Transverse colon (tissue), 4 donors: ENCODE measurements around the gene SPRR5. TPM values are rescaled to one million over a fixed set of nuclear protein-coding genes. Genes with fewer than 3 reads are reported as not detected.

Source experiments
- DNase-seq: peaks from one replicate; pipeline ENCODE4 v3.0.0-alpha.2; 2019
- H3K27ac ChIP-seq, 4 donors: fragments of 200-600 bp; sonication (generic); 2 replicates each; pipeline ENCODE4 v1.5.1; 2016 to 2018; ENCODE audit warnings: inconsistent platforms in 4 of 4
- H3K27me3 ChIP-seq: fragments of 200-600 bp; sonication (generic); 2 replicates; pipeline ENCODE4 v1.5.1; 2017; ENCODE audit warnings: inconsistent platforms
- H3K36me3 ChIP-seq, 4 donors: fragments of 200-600 bp; sonication (generic); 2 replicates each; pipeline ENCODE4 v1.5.1; 2017 to 2019; ENCODE audit warnings: inconsistent platforms in 4 of 4
- H3K4me1 ChIP-seq, 4 donors: fragments of 200-600 bp; sonication (generic); 2 replicates each; pipeline ENCODE4 v1.5.1; 2017 to 2020; ENCODE audit warnings: inconsistent platforms in 4 of 4
- H3K4me3 ChIP-seq, 4 donors: fragments of 200-600 bp; sonication (generic); 1 replicate in 1 of 4; 2 replicates in 3 of 4; pipeline versions ENCODE4 v1.5.1 to v1.6.1; 2017 to 2019; ENCODE audit warnings: inconsistent platforms in 4 of 4
- H3K9me3 ChIP-seq, 2 donors: fragments of 200-600 bp; sonication (generic); 2 replicates each; pipeline ENCODE4 v1.5.1; 2017 to 2019; ENCODE audit warnings: inconsistent platforms in 2 of 2
- EP300 ChIP-seq: sonication (generic); formaldehyde crosslinking; IDR thresholded peaks from one replicate; pipeline ENCODE4 v1.6.1; 2017; ENCODE audit warnings: antibody characterized with exemption, low read depth
- POLR2A ChIP-seq: fragments of 450-650 bp; IDR thresholded peaks from one replicate; pipeline ENCODE4 v1.6.1; 2016; ENCODE audit warnings: antibody characterized with exemption, mild to moderate bottlenecking, moderate library complexity
- POLR2AphosphoS5 ChIP-seq, 3 donors: sonication (generic); formaldehyde crosslinking; IDR thresholded peaks; one replicate each; pipeline ENCODE4 v1.6.1; 2016; ENCODE audit warnings: antibody characterized with exemption in 3 of 3
- WGBS, 2 donors: methylation state at CpG; one replicate each; pipeline ENCODE4 v1.1.5; 2018; ENCODE audit warnings: low coverage in 1 of 2; 5-methylcytosine and 5-hydroxymethylcytosine counted together
- in situ Hi-C, 4 donors: fragments of 200-750 bp; cut with MboI; loops; one replicate each; pipeline versions ENCODE4 v1.15.0 to v1.15.1; 2017; ENCODE audit warnings: low sequenced_read_pairs in 3 of 4, low pct_ligation_motif_present in 1 of 4, low pct_unique_long_range_greater_than_20kb in 1 of 4
- intact Hi-C: fragments of 100-400 bp; cut with DNase I; formaldehyde crosslinking; loops from one replicate; pipeline ENCODE4 v1.15.1; 2023; ENCODE audit warnings: low total_unique reads
- total RNA-seq, 4 donors: library from RNA; depleted of rRNA; stranded (reverse); fragments of >200 nt; gene quantifications; one replicate each; pipeline ENCODE4 v1.1.0, GENCODE V29; 2016
- TF ChIP-seq, protein P1 (sequence below), 5 experiments: fragments of 200-600 bp in 3 of 5; fragments of 450-650 bp in 2 of 5; sonication (generic) in 3 of 5; IDR thresholded peaks; 1 replicate in 2 of 5; 2 replicates in 3 of 5; pipeline ENCODE4 v1.5.1; 2016 to 2017; ENCODE audit warnings: antibody characterized with exemption in 5 of 5, inconsistent platforms in 3 of 5, mild to moderate bottlenecking in 2 of 5, moderate library complexity in 1 of 5

Gene SPRR5
- total RNA-seq = not detected

DNA sequence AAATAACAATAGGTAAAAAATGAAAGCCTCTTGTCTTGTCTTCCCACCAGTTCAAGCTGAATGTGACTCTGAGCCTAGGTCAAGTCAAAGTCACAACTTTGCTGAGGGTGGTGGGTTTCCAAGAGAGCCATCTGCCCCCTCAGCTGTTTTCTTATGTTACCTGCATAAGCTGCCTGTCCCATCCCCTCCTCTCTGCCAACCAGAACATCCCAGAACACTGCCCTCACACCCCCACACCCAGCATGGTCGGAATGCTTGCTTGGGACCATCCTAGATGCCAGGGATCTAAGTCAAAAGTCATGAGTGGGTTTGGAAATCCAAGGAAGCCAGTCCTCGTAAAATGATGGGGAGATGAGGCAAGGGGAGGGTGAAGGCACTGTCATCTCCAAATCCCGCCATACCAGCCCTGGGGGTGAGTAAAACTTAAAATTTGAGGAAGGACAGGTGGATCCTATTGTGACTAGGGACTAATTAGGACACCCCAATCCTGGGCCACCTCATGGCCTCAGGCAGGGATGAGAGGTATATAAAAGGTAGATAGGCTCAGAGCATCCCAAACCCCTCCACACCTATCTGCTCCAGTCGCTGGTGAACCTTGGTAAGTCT lies at the start of gene SPRR5:
Gene SPRR5, plus strand, starts transcription at position 556 of the 606 bp plus-strand sequence. CDS start 1,349 bp downstream, outside the sequence.
- H3K27ac ChIP-seq = no peak within 1 kb of the TSS
- H3K4me3 ChIP-seq = no peak within 1 kb of the TSS
- intact Hi-C loops = no loop called here
- no peaks in the 10 kb centered on the region for H3K9me3 ChIP-seq
- WGBS, 2 donors = 53% methylated on average over 4 of the region's 4 CpGs; no CpG with 5 or more reads in 1 of the 2 donors
- no peaks in the 10 kb centered on the region for H3K4me1 ChIP-seq
- no peaks in the 10 kb centered on the region for H3K36me3 ChIP-seq
- in situ Hi-C loops = no loop called here
- H3K27me3 ChIP-seq = no peaks in the 10 kb centered on the region
- no peak for DNase-seq
- TF ChIP-seq EP300 (no peak), POLR2AphosphoS5 (IDR thresholded peaks at IDR 0.05) (no peak), POLR2A (no peak)
- TF ChIP-seq, protein P1, sequence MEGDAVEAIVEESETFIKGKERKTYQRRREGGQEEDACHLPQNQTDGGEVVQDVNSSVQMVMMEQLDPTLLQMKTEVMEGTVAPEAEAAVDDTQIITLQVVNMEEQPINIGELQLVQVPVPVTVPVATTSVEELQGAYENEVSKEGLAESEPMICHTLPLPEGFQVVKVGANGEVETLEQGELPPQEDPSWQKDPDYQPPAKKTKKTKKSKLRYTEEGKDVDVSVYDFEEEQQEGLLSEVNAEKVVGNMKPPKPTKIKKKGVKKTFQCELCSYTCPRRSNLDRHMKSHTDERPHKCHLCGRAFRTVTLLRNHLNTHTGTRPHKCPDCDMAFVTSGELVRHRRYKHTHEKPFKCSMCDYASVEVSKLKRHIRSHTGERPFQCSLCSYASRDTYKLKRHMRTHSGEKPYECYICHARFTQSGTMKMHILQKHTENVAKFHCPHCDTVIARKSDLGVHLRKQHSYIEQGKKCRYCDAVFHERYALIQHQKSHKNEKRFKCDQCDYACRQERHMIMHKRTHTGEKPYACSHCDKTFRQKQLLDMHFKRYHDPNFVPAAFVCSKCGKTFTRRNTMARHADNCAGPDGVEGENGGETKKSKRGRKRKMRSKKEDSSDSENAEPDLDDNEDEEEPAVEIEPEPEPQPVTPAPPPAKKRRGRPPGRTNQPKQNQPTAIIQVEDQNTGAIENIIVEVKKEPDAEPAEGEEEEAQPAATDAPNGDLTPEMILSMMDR (IDR thresholded peaks at IDR 0.05) = no peak

DNA sequence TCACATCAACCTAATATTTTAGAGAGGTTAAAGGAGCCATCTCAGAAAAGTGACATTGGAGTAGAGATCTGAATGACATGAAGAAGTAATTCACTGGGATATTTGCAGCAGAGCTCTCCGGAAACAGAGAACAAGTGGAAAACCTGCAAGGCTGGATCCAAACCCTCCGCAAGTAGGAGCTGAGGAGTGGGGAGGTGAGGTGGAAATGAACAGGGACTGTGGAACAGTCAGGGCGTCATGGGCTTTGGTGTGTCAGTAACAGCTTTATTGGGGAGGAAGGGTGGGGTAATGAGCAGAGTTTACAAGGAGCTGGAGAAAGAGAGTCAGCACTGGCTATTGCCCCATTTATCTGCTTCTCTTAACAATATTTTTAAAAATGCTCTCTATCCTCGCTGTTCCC lies 48.0 kb upstream of the SPRR5 start:
- H3K27ac ChIP-seq = no peak overlapping the region
- no peaks in the 10 kb centered on the region for H3K9me3 ChIP-seq
- 51 to 76% methylated on average over 4 of the region's 4 CpGs for WGBS, 2 donors
- intact Hi-C loops = no loop called here
- H3K36me3 ChIP-seq = no peaks in the 10 kb centered on the region
- in situ Hi-C loops = no loop called here
- DNase-seq = no peak
- TF ChIP-seq, protein P1 (IDR thresholded peaks at IDR 0.05) = no peak
- no peak for TF ChIP-seq POLR2AphosphoS5 (IDR thresholded peaks at IDR 0.05)
- TF ChIP-seq EP300 = no peak
- TF ChIP-seq POLR2A = no peak
- no peaks in the 10 kb centered on the region for H3K4me1 ChIP-seq
- H3K27me3 ChIP-seq = no peaks in the 10 kb centered on the region
- H3K4me3 ChIP-seq = no peak overlapping the region

- WGBS, 2 donors = 72% methylated on average over 2 of the region's 2 CpGs; no CpG with 5 or more reads in 1 of the 2 donors
These were observed 47.1 kb upstream of the SPRR5 start for GRCh38 chr1:152899883-152900282.

GRCh38 chr1:152901631-152902030 lies 45.4 kb upstream of the SPRR5 start:
- 70 to 73% methylated on average over 5 of the region's 5 CpGs for WGBS, 2 donors
- Histone ChIP-seq H3K4me1 (no peaks in the 10 kb centered on the region), H3K9me3 (no peaks in the 10 kb centered on the region), H3K27ac (no peak overlapping the region), H3K4me3 (no peak overlapping the region), H3K36me3 (no peaks in the 10 kb centered on the region), H3K27me3 (no peaks in the 10 kb centered on the region)
- in situ Hi-C loops (no loop called here), intact Hi-C loops (no loop called here)
- TF ChIP-seq POLR2AphosphoS5 (IDR thresholded peaks at IDR 0.05) = no peak
- no peak for TF ChIP-seq POLR2A
- TF ChIP-seq EP300 = no peak
- TF ChIP-seq, protein P1 (IDR thresholded peaks at IDR 0.05) = no peak
- no peak for DNase-seq

More at GRCh38 chr1:152899883-152900282, 47.1 kb upstream of the SPRR5 start:
- Histone ChIP-seq H3K9me3 (no peaks in the 10 kb centered on the region), H3K27ac (no peak overlapping the region), H3K4me1 (no peaks in the 10 kb centered on the region), H3K36me3 (no peaks in the 10 kb centered on the region), H3K27me3 (no peaks in the 10 kb centered on the region), H3K4me3 (no peak overlapping the region)
- intact Hi-C loops = no loop called here
- no peak for DNase-seq
- TF ChIP-seq, protein P1 (IDR thresholded peaks at IDR 0.05) = no peak
- no peak for TF ChIP-seq POLR2AphosphoS5 (IDR thresholded peaks at IDR 0.05)
- in situ Hi-C loops = no loop called here
